Adipose tissue (tissue), 3 donors: ENCODE data around the gene MKLN1. TPM values are rescaled to one million over a fixed set of nuclear protein-coding genes. Genes with fewer than 3 reads are reported as not detected.
"Not testable (repeated sequence)": the region's sequence is repeated elsewhere in the genome, so short reads cannot be mapped to it uniquely, and the experiment has no call there.

Experiments
- H3K27ac ChIP-seq: one replicate; pipeline ENCODE4 v1.5.1; 2013; ENCODE audit warnings: low read depth, low read length
- WGBS, 3 donors: extraction: QIAGEN DNeasy Blood & Tissue Kit; methylation state at CpG; one replicate each; pipeline ENCODE4 v1.1.7; 2013; 5-methylcytosine and 5-hydroxymethylcytosine counted together
- polyA plus RNA-seq, 3 donors: library from polyadenylated mRNA; stranded (reverse); fragments of 200-250 nt; gene quantifications; one replicate each; pipeline ENCODE4 v1.2.3, GENCODE V29; 2013
- donor health status: healthy with polysubstance abuse.
- donor health status: Bipolar disorder and iron deficiency.
- donor health status: healthy.

The MKLN1 gene
- polyA plus RNA-seq, 3 donors, result 6.5 to 13.7 (median 13.6) TPM

GRCh38 chr7:131374821-131375220 lies 47.1 kb downstream of the MKLN1 start:
- 59 to 75% (median 72%) methylated on average over 1 of the region's 1 CpG for WGBS, 3 donors
- H3K27ac ChIP-seq, result no peak overlapping the region

- H3K27ac ChIP-seq, result no peak overlapping the region
- 96 to 98% (median 97%) methylated on average over 1 of the region's 1 CpG for WGBS, 3 donors
These were observed 53.6 kb downstream of the MKLN1 start for GRCh38 chr7:131381069-131381838.

- WGBS, 3 donors, result 96 to 100% (median 99%) methylated on average over 2 of the region's 2 CpGs
- H3K27ac ChIP-seq, result no peak overlapping the region
These were observed 56.0 kb downstream of the MKLN1 start for GRCh38 chr7:131383417-131384285.

- WGBS, 3 donors, result 95 to 97% (median 96%) methylated on average over 2 of the region's 2 CpGs
- H3K27ac ChIP-seq, result no peak overlapping the region
These were observed 56.6 kb downstream of the MKLN1 start for GRCh38 chr7:131384286-131384635.

DNA sequence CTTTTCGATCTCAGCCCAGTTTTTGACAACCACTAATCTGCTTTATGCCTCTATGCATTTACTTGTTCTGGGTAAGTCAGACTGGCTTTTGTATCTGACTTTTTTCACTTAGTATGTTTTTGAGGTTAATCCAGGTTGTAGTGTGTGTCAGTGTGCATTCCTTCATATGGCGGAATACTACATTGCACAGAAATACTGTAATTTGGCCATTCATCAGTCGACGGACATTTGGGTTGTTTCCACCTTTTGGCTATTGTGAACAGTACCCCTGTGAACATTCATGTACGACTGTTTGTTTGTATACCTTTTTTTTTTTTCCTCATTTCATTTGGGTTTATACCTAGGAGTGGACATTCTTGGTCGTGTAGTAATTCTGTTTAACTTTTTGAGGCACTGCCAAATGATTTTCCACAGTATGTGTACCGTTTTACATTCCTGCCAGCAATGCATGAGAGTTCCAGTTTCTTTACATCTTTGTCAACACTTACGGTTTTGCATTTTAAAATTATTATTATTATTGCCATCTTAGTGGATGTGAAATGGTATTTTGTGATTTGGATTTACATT lies 57.4 kb downstream of the MKLN1 start:
- 79 to 88% (median 83%) methylated on average over 8 of the region's 8 CpGs for WGBS, 3 donors
- H3K27ac ChIP-seq, result no peak overlapping the region

DNA sequence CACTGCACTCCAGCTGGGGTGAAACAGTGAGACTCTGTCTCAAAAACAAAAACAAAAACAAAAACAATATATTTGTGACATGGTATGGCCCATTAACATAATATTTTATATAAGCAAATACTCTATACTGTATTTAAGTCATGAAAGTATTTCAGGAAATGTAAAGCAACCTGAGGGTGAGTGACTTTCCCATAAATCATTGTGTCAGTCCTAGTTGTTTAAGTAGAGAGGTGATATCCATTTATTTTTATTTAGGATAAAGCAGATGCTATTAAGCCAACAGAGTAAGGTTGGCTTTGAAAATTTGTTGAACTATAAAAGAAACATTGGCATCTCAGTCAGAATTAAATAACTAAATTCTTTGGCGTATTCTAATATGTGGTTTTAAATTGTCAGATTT lies 60.5 kb downstream of the MKLN1 start:
- H3K27ac ChIP-seq, result no peak overlapping the region
- 97 to 100% (median 100%) methylated on average over 1 of the region's 1 CpG for WGBS, 3 donors

GRCh38 chr7:131390275-131390674 lies 62.6 kb downstream of the MKLN1 start:
- WGBS, 3 donors, result 96 to 98% (median 98%) methylated on average over 1 of the region's 1 CpG
- no peak overlapping the region for H3K27ac ChIP-seq

DNA sequence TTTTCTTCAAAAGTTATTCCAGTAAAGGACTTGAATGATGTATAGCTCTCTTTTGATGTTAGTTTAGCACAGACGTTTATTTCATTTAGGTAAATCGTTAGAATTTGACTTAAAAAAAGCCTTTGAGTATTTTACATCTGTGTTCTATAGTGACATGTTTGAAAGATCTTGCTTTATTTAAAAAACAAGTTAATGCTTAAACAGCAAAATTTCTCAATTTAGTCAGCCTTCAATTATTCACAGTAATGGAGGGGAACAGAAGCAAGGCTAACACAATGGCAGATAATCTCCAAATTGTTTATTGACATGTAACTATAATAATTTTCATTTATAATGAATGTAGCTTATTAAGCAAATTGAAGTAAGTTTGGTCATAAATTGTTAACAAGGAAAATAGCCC lies 63.5 kb downstream of the MKLN1 start:
- WGBS, 3 donors, result 92 to 98% (median 95%) methylated on average over 2 of the region's 2 CpGs
- no peak overlapping the region for H3K27ac ChIP-seq

GRCh38 chr7:131400681-131401176 lies 73.1 kb downstream of the MKLN1 start:
- H3K27ac ChIP-seq, result no peak overlapping the region
- 33 to 56% (median 52%) methylated on average over 1 of the region's 1 CpG for WGBS, 3 donors

GRCh38 chr7:131401194-131401593 lies 73.5 kb downstream of the MKLN1 start:
- H3K27ac ChIP-seq, result no peak overlapping the region

DNA sequence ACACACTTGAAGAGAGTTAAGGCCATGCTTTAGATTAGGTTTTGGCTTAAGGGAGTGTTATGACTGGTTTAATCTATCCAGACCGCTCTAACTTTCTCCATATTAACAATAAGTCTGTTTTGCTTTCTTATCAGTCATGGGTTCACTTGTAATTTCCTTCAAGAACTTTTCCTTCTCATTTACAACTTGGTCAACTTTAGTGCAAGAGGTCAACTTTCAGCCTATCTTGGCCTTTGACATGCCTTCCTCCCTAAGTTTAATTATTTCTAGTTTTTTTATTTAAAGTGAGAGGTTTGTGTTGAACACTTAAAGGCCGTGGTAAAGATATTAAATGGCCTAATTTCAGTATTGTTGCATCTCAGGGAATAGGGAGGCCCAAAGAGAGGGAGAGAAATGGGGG lies 75.6 kb downstream of the MKLN1 start:
- H3K27ac ChIP-seq, result no peak overlapping the region
- WGBS, 3 donors, result 78 to 99% (median 91%) methylated on average over 2 of the region's 2 CpGs

DNA sequence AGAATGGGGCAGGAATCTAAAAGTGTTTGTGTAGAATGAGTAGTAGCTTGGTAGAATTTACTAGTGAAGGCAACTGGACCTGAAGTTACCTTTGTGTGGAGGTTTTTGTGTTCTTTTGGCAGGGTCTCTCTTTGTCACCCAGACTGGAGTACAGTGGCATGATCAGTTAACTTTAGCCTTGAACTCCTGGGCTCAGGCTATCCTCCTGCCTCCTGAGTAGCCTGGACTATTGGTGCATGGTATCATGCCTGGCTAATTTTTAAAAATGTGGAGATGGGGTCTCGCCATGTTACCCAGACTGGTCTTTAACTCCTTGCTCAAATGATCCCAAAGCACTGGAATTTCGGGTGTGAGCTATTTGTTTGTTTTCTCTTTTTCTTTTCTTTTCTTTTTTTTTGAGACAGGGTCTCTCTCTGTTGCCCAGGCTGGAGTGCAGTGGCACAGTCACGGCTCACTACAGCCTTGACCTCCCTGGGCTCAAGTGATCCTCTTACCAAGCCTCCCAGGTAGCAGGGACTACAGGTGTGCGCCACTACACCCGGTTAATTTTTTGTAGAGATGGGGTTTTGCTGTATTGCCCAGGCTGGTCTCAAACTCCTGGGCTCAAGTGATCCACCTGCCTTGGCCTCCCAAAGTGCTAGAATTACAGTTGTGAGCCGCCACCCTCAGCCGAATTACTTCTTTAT lies 76.7 kb downstream of the MKLN1 start:
- WGBS, 3 donors, result 97% methylated on average over 7 of the region's 7 CpGs
- H3K27ac ChIP-seq, result no peak overlapping the region

DNA sequence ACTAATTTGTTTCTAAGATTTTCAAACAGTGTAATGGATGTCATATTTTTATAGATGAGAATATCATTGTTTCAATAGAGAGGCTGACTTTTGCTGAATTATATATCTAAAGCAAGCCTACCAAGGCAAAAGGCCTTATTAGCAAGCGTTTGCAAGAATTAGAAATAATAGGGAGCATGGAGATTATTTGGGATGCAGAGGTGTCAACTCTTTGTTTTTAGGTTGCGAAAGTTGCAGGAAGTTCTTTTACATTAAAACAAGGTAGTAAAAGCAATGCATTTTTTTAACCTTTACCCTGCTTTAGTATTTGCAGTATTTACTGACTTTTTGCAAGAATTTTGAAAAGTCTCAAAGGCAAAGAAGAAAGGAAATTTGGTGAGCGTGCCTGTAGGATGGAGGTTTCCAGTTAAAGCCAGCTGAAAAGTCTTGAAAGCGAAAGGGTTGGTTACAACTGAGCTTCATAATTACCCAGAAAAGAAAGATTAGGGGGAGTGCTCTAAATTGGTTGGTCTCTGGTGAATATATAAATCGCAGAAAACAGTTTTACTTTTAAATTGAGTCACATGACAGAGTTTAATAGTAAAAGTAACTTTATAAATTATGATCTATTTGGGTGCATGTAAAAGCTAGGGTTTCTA lies 81.6 kb downstream of the MKLN1 start:
- 88 to 97% (median 91%) methylated on average over 5 of the region's 5 CpGs for WGBS, 3 donors
- H3K27ac ChIP-seq, result no peak overlapping the region

- WGBS, 3 donors, result 94 to 98% (median 98%) methylated on average over 3 of the region's 3 CpGs
- H3K27ac ChIP-seq, result no peak overlapping the region
These were observed 84.4 kb downstream of the MKLN1 start for GRCh38 chr7:131412031-131412430.

DNA sequence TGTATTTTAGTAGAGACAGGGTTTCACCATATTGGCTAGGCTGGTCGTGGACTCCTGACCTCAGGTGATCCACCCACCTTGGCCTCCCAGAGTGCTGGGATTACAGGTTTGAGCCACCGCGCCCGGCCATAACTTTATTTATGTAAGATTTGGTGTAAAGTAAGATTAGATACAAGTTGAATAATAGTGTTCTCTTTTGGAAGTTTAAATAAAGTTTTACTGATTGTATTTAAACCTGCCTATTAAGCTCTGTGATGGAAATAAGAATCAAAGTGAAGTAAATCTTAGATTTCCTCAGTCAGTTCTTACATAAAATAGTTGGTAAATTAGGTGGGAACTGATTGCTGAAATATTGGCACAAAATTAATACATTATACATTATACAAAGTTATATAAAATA lies 86.0 kb downstream of the MKLN1 start:
- 81 to 97% (median 96%) methylated on average over 4 of the region's 4 CpGs for WGBS, 3 donors
- no peak overlapping the region for H3K27ac ChIP-seq

- WGBS, 3 donors, result 75 to 81% (median 77%) methylated on average over 5 of the region's 5 CpGs
- no peak overlapping the region for H3K27ac ChIP-seq
These were observed 96.6 kb downstream of the MKLN1 start for GRCh38 chr7:131424219-131424822.

- 58 to 67% (median 65%) methylated on average over 3 of the region's 3 CpGs for WGBS, 3 donors
- no peak overlapping the region for H3K27ac ChIP-seq
These were observed 98.3 kb downstream of the MKLN1 start for GRCh38 chr7:131425992-131426391.

- H3K27ac ChIP-seq, result not testable (repeated sequence)
- 96 to 99% (median 97%) methylated on average over 7 of the region's 7 CpGs for WGBS, 3 donors
These were observed 103.2 kb downstream of the MKLN1 start for GRCh38 chr7:131430826-131431225.
